Nephron (organoid): ENCODE results near the gene TDRD6.

Experiments used
- H3K27ac Mint-ChIP-seq, 3 experiments: 2 replicates each; pipeline ENCODE4 v1.8.0; 2020; ENCODE audit warnings: mixed read lengths in 3 of 3, mild to moderate bottlenecking in 2 of 3, moderate library complexity in 1 of 3
- H3K27me3 Mint-ChIP-seq: 2 replicates; pipeline ENCODE4 v1.8.0; 2021; ENCODE audit warnings: low read depth, mild to moderate bottlenecking, moderate library complexity, mixed read lengths
- H3K36me3 Mint-ChIP-seq: 2 replicates; pipeline ENCODE4 v1.8.0; 2020; ENCODE audit warnings: low read depth, mixed read lengths
- H3K4me1 Mint-ChIP-seq: 2 replicates; pipeline ENCODE4 v1.8.0; 2020; ENCODE audit warnings: mixed read lengths
- H3K4me3 Mint-ChIP-seq, 3 experiments: 2 replicates each; pipeline ENCODE4 v1.8.0; 2020; ENCODE audit warnings: mild to moderate bottlenecking in 3 of 3, mixed read lengths in 3 of 3, moderate library complexity in 2 of 3
- H3K9me3 Mint-ChIP-seq: 2 replicates; pipeline ENCODE4 v1.8.0; 2020; ENCODE audit warnings: mixed read lengths
- TF ChIP-seq, protein P1 (sequence below), 3 experiments: fragments of 200-600 bp; sonication (generic); IDR thresholded peaks; one replicate each; pipeline ENCODE4 v1.5.0; 2021; ENCODE audit warnings: antibody characterized with exemption in 3 of 3; ENCODE audit not compliant: unreplicated experiment in 3 of 3

The TDRD6 gene

DNA sequence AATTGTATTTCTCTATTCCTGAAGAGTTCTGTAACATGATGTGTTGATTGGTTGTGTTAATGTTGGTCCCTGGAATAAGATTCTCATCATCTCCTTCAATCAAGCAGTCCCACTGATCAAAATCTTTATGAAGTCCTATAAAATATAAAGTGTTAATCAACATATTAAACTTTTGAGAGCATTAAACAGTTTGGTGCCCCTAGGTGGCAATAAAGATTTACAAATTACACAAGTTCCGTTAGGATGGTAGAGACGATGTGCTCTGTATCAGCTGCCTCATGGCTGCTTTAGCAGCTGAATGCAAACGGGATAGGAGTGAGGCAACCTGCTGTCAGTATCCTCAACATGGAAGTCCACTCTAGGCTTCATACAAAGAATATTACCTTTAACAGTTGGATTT lies 16.9 kb downstream of the TDRD6 start:
- TF ChIP-seq, protein P1, sequence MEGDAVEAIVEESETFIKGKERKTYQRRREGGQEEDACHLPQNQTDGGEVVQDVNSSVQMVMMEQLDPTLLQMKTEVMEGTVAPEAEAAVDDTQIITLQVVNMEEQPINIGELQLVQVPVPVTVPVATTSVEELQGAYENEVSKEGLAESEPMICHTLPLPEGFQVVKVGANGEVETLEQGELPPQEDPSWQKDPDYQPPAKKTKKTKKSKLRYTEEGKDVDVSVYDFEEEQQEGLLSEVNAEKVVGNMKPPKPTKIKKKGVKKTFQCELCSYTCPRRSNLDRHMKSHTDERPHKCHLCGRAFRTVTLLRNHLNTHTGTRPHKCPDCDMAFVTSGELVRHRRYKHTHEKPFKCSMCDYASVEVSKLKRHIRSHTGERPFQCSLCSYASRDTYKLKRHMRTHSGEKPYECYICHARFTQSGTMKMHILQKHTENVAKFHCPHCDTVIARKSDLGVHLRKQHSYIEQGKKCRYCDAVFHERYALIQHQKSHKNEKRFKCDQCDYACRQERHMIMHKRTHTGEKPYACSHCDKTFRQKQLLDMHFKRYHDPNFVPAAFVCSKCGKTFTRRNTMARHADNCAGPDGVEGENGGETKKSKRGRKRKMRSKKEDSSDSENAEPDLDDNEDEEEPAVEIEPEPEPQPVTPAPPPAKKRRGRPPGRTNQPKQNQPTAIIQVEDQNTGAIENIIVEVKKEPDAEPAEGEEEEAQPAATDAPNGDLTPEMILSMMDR (IDR thresholded peaks at IDR 0.05; ENCODE audit: unreplicated experiment in 3 of 3): no peak
- H3K36me3 Mint-ChIP-seq: no peaks in the 10 kb centered on the region
- H3K27me3 Mint-ChIP-seq: no peaks in the 10 kb centered on the region
- H3K27ac Mint-ChIP-seq: no peak overlapping the region
- H3K9me3 Mint-ChIP-seq: no peaks in the 10 kb centered on the region
- no peak overlapping the region for H3K4me3 Mint-ChIP-seq
- no peaks in the 10 kb centered on the region for H3K4me1 Mint-ChIP-seq

DNA sequence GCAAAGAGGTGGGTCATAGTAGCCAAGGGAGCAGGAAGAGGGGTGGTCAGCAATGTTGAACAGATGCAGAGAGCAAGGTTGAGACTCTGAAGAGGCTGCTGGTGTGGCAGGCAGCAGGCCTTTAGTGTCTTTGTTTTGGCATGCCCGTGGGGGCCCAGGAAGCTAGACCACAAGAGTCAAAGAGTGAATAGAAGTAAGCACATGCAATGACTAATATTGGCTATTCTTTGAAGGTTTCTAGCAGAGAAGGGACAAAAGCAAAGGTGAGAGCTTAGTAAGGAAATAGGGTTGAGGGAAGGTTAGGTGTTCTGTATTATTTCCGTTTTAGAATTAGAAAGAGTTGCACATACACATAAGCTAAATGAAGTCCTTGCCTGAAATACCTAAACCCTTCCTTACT lies 18.8 kb downstream of the TDRD6 start:
- Mint-ChIP-seq H3K4me1 (no peaks in the 10 kb centered on the region), H3K27ac (no peak overlapping the region), H3K4me3 (no peak overlapping the region), H3K27me3 (no peaks in the 10 kb centered on the region), H3K9me3 (no peaks in the 10 kb centered on the region), H3K36me3 (no peaks in the 10 kb centered on the region)
- TF ChIP-seq, protein P1 (IDR thresholded peaks at IDR 0.05; ENCODE audit: unreplicated experiment in 3 of 3): no peak

DNA sequence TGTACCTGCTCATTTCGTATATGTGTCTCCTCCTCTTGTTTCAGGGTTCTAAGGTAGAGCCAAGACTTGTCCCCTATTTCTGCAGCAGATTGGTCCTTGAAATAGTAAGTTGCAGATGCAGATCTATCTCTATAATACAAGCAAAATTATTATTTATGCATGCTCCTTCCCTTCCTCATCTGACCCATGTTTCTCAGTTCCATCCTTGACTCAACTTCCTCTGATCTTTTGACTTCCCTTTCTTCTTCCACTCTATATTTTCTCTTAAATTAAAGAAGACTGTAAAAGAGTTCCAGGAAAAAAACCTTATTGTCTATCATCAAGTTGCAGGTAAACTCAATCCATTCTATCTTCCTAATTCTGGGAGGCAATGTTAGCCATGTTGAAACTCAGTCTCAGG lies 23.8 kb downstream of the TDRD6 start:
- H3K4me1 Mint-ChIP-seq: no peaks in the 10 kb centered on the region
- TF ChIP-seq, protein P1 (IDR thresholded peaks at IDR 0.05; ENCODE audit: unreplicated experiment in 3 of 3): no peak
- no peaks in the 10 kb centered on the region for H3K27me3 Mint-ChIP-seq
- no peaks in the 10 kb centered on the region for H3K9me3 Mint-ChIP-seq
- no peaks in the 10 kb centered on the region for H3K36me3 Mint-ChIP-seq
- no peak overlapping the region for H3K27ac Mint-ChIP-seq
- H3K4me3 Mint-ChIP-seq: no peak overlapping the region

DNA sequence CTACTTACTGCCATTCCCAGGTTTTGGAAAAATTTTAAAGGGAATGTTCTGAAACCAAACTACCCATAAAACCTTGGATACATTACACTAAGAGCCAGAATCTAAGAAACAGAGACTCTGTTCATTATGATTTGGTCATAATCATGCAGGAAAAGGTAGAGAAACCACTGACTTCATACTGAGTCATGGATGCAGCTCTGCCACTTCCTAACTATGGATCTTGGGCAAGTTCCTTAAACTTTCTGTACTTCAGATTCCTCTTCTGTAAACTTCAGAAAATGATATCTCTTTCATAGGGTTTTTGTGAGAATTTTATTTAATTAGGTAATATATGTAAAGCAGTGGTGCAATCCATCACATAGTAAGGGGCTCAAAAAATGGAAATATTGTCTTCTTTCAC lies 27.5 kb downstream of the TDRD6 start:
- Mint-ChIP-seq H3K4me1 (no peaks in the 10 kb centered on the region), H3K27me3 (peaks cover 3% of the 10 kb centered on the region), H3K4me3 (no peak overlapping the region), H3K27ac (no peak overlapping the region), H3K36me3 (no peaks in the 10 kb centered on the region), H3K9me3 (no peaks in the 10 kb centered on the region)
- TF ChIP-seq, protein P1 (IDR thresholded peaks at IDR 0.05; ENCODE audit: unreplicated experiment in 3 of 3): no peak

DNA sequence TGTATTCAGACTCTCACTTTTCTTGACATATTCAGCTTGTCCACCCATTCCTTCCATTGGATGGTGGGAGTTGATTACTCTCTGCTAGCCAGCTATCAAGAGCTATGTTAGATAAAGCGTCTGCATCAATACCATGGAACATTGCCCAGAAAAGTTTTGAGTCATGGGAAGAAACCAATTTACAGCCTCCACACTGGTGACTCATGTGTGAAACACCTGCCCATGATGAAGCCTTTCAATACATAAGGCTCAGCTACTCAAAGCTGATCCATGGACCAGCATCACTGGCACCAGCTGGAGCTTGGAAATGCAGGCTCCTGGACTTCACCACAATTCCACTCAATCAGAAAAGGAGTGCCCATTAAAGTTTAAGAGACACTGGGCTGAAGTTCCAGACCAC lies 31.4 kb downstream of the TDRD6 start:
- Mint-ChIP-seq H3K4me1 (no peaks in the 10 kb centered on the region), H3K36me3 (no peaks in the 10 kb centered on the region), H3K4me3 (no peak overlapping the region), H3K27me3 (peaks cover 3% of the 10 kb centered on the region), H3K27ac (no peak overlapping the region), H3K9me3 (no peaks in the 10 kb centered on the region)
- TF ChIP-seq, protein P1 (IDR thresholded peaks at IDR 0.05; ENCODE audit: unreplicated experiment in 3 of 3): no peak

DNA sequence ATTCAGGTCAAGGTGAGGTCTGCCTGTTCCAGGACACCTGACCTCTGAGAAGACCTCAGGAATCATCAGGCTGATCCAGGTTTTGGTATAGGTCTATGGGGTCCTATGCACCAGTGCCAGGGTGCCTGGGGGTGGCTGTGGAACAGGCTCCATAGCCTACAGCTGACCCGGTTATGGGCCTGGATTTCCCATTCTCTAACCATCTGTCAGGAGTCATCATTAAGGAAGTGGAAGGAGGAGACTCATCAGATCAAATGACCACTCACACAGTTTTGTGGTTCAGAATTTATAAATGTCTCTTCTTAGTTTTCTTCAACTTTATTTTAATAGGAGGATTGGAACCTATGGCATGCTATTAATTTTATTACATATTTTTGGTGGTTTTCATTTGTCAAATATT lies 32.7 kb downstream of the TDRD6 start:
- Mint-ChIP-seq H3K27me3 (peaks cover 3% of the 10 kb centered on the region), H3K9me3 (no peaks in the 10 kb centered on the region), H3K4me3 (no peak overlapping the region), H3K36me3 (no peaks in the 10 kb centered on the region), H3K4me1 (no peaks in the 10 kb centered on the region), H3K27ac (no peak overlapping the region)
- TF ChIP-seq, protein P1 (IDR thresholded peaks at IDR 0.05; ENCODE audit: unreplicated experiment in 3 of 3): no peak
